T-cell (primary cell): ENCODE results near the gene CD34. TPM values are rescaled to one million over a fixed set of nuclear protein-coding genes. Genes with fewer than 3 reads are reported as not detected.
A peak's percentile ranks its signal among the peaks of the same experiment; 100 is the strongest.

Experiments
- ATAC-seq, 4 experiments: fragments of 200-7000 bp in 3 of 4; fragments of 150-1000 bp in 1 of 4; cut with Tn5 transposase; replicated peaks in 1 of 4; 1 replicate in 3 of 4; 2 replicates in 1 of 4; pipeline ENCODE4 v1.10.0; 2021; ENCODE audit warnings: moderate library complexity in 3 of 4, mild to moderate bottlenecking in 2 of 4, moderate number of reproducible peaks in 1 of 4
- CTCF ChIA-PET, 2 donors: fragments of 300-600 bp; sonication (Branson Sonifier 250); formaldehyde crosslinking; loops; one replicate each; lab custom pipeline; 2022; ENCODE audit warnings: antibody characterized with exemption in 2 of 2; lab: Charles Lee
- POLR2A ChIA-PET, 2 donors: fragments of 300-600 bp; sonication (Branson Sonifier 250); formaldehyde crosslinking; loops; one replicate each; lab custom pipeline; 2022; ENCODE audit warnings: antibody characterized with exemption in 2 of 2; lab: Charles Lee
- DNase-seq, 35 experiments: peaks; one replicate each; pipeline versions ENCODE4 v3.0.0 to v3.0.0-alpha.2; 2013 to 2023
- H3K27ac ChIP-seq: one replicate; pipeline ENCODE4 v1.5.1; 2013; ENCODE audit warnings: low read length
- H3K27me3 ChIP-seq, 2 experiments: replicated peaks in 1 of 2; 1 replicate in 1 of 2; 2 replicates in 1 of 2; pipeline versions ENCODE4 v1.6.1 to v1.7.0; 2013; ENCODE audit warnings: low read length in 1 of 2, mixed read lengths in 1 of 2; ENCODE audit not compliant: control insufficient read depth in 2 of 2, insufficient read depth in 2 of 2; ENCODE audit errors: extremely low read depth in 1 of 2
- H3K36me3 ChIP-seq, 2 donors: 1 replicate in 1 of 2; 2 replicates in 1 of 2; pipeline versions ENCODE4 v1.6.1 to v1.7.0; 2013; ENCODE audit warnings: low read length in 1 of 2; ENCODE audit not compliant: control insufficient read depth in 2 of 2, insufficient read depth in 1 of 2; ENCODE audit errors: extremely low read depth in 1 of 2
- H3K4me1 ChIP-seq, 2 experiments: 1 replicate in 1 of 2; 2 replicates in 1 of 2; pipeline versions ENCODE4 v1.6.1 to v1.7.0; 2013; ENCODE audit warnings: low read length in 2 of 2, mixed read lengths in 1 of 2; ENCODE audit not compliant: insufficient read depth in 2 of 2, control insufficient read depth in 1 of 2; ENCODE audit errors: extremely low read depth in 1 of 2
- H3K4me3 ChIP-seq, 2 donors: 1 replicate in 1 of 2; 2 replicates in 1 of 2; pipeline versions ENCODE4 v1.5.1 to v1.7.0; 2013; ENCODE audit warnings: mild to moderate bottlenecking in 2 of 2, low read length in 1 of 2, moderate library complexity in 1 of 2; ENCODE audit not compliant: control insufficient read depth in 1 of 2; ENCODE audit errors: extremely low read depth in 1 of 2
- H3K9me3 ChIP-seq: 2 replicates; pipeline ENCODE4 v1.7.0; 2013
- H3K27ac Mint-ChIP-seq, 2 donors: one replicate each; pipeline ENCODE4 v1.8.0; 2020 to 2021; ENCODE audit warnings: mild to moderate bottlenecking in 2 of 2, mixed read lengths in 2 of 2
- H3K27me3 Mint-ChIP-seq, 2 donors: one replicate each; pipeline ENCODE4 v1.8.0; 2021 to 2022; ENCODE audit warnings: mixed read lengths in 2 of 2
- H3K36me3 Mint-ChIP-seq: one replicate; pipeline ENCODE4 v1.8.0; 2021; ENCODE audit warnings: mixed read lengths
- H3K4me1 Mint-ChIP-seq, 3 donors: one replicate each; pipeline ENCODE4 v1.8.0; 2020 to 2022; ENCODE audit warnings: mixed read lengths in 3 of 3, mild to moderate bottlenecking in 1 of 3
- H3K4me3 Mint-ChIP-seq, 3 donors: one replicate each; pipeline ENCODE4 v1.8.0; 2020 to 2022; ENCODE audit warnings: mild to moderate bottlenecking in 3 of 3, mixed read lengths in 3 of 3, moderate library complexity in 3 of 3
- H3K9me3 Mint-ChIP-seq, 3 donors: one replicate each; pipeline ENCODE4 v1.8.0; 2020 to 2022; ENCODE audit warnings: mixed read lengths in 3 of 3
- WGBS: methylation state at CpG from one replicate; pipeline ENCODE4 v1.1.5; 2013; ENCODE audit warnings: missing lambda C conversion rate; ENCODE audit not compliant: insufficient coverage; 5-methylcytosine and 5-hydroxymethylcytosine counted together
- total RNA-seq, 35 experiments: library from RNA in 6 of 35; stranded (reverse) in 6 of 35; fragments of 120-200 nt in 1 of 35; gene quantifications; one replicate each; pipeline versions ENCODE4 v1.2.1 to v1.2.4 and lab custom pipeline; 2013 to 2026

The CD34 gene
- total RNA-seq, 5 donors from 2014 or later (not counting 1 experiment from before 2014, with no cell fraction given), result 0.57 to 1.6 (median 0.83) TPM

GRCh38 chr1:207841293-207841692 lies 69.6 kb downstream of the CD34 start:
- H3K4me3 ChIP-seq, result no peak overlapping the region
- CTCF ChIA-PET, result interaction anchor here in 1 of 2 donors (1.4 to 1.6 kb wide), 2 partner anchors 12 to 28 kb away, joined by 4 read pairs; no protein-coding TSS in a partner anchor
- DNase-seq (no peak), ATAC-seq (no peak)
- H3K36me3 ChIP-seq, result peaks cover 3 to 26% of the 10 kb centered on the region in 2 donors
- Mint-ChIP-seq H3K27me3 (no peaks in the 10 kb centered on the region), H3K4me1 (peaks cover 84 to 92% (median 90%) of the 10 kb centered on the region in 3 donors), H3K27ac (peak overlapping the region; percentile 48 to 50), H3K4me3 (no peak overlapping the region), H3K9me3 (no peaks in the 10 kb centered on the region), H3K36me3 (peaks cover 36% of the 10 kb centered on the region)
- no CpG with 5 or more reads among the region's 1 CpG for WGBS
- H3K9me3 ChIP-seq, result no peaks in the 10 kb centered on the region
- no peak overlapping the region for H3K27ac ChIP-seq
- H3K27me3 ChIP-seq, result no peaks in the 10 kb centered on the region
- peaks cover 0 to 47% of the 10 kb centered on the region in 2 experiments for H3K4me1 ChIP-seq
- POLR2A ChIA-PET, result interaction anchor here (0.6 to 1.5 kb wide), 4 partner anchors 12 to 82 kb away, joined by 3 to 6 read pairs (median 4); no protein-coding TSS in a partner anchor

DNA sequence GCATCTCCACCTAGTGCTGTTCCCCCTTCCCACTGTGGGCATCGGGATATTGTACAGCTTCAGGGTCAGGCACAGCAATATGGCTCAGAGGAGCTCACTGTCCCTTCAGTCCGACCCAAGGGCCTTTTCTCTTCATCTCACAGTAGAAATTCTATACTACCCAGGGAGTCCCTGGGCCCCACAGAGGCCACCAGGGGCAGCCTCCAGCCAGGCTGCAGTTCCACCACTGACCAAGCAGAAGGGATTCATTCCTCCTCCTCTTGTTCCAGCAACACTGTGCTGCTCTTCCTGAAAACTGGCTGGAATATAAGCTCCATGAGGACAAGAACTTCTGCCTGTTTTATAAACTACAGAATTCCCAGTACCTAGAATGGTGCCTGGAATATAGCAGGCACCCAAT lies 70.5 kb downstream of the CD34 start:
- Mint-ChIP-seq H3K9me3 (no peaks in the 10 kb centered on the region), H3K4me3 (no peak overlapping the region), H3K4me1 (peaks cover 84 to 92% (median 91%) of the 10 kb centered on the region in 3 donors), H3K36me3 (peaks cover 39% of the 10 kb centered on the region), H3K27me3 (no peaks in the 10 kb centered on the region), H3K27ac (peak overlapping the region in 1 of 2 donors; percentile 32)
- no peak for ATAC-seq
- WGBS, result 100% methylated on average over 1 of the region's 2 CpGs
- Histone ChIP-seq H3K27me3 (no peaks in the 10 kb centered on the region), H3K9me3 (no peaks in the 10 kb centered on the region), H3K4me1 (peaks cover 0 to 55% of the 10 kb centered on the region in 2 experiments), H3K36me3 (peaks cover 3 to 26% of the 10 kb centered on the region in 2 donors), H3K4me3 (no peak overlapping the region), H3K27ac (no peak overlapping the region)
- DNase-seq, result peak in 1 of 35 experiments; percentile 10
- ChIA-PET POLR2A (interaction anchor here in 1 of 2 donors (0.6 kb wide), 1 partner anchor 9 kb away, joined by 3 read pairs; no protein-coding TSS in a partner anchor), CTCF (no interaction called here)

DNA sequence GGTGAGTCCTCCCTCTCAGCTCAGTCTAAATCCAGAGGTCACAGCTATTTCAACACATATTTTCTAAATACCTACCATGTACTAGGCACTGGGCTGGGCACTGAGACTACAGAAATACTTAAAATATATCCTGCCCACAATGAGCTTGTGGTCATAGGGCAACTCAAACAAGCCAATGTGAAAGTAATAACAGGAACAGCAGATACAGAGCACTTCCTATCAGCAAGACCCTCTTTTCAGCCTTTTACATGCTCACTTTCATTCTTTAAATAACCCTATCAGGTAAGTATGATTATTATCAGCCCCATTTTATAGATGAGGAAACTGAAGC lies 71.9 kb downstream of the CD34 start:
- no peaks in the 10 kb centered on the region for H3K27me3 ChIP-seq
- POLR2A ChIA-PET, result interaction anchor here in 1 of 2 donors (1.0 kb wide), 1 partner anchor 36 kb away, joined by 3 read pairs; no protein-coding TSS in a partner anchor
- no peaks in the 10 kb centered on the region for H3K9me3 ChIP-seq
- CTCF ChIA-PET, result interaction anchor here in 1 of 2 donors (1.1 kb wide), 1 partner anchor 10 kb away, joined by 3 read pairs; no protein-coding TSS in a partner anchor
- H3K36me3 ChIP-seq, result peaks cover 3 to 25% of the 10 kb centered on the region in 2 donors
- DNase-seq (no peak), ATAC-seq (no peak)
- Mint-ChIP-seq H3K9me3 (no peaks in the 10 kb centered on the region), H3K4me3 (no peak overlapping the region), H3K27me3 (no peaks in the 10 kb centered on the region), H3K36me3 (peaks cover 30% of the 10 kb centered on the region), H3K4me1 (peaks cover 84 to 92% (median 91%) of the 10 kb centered on the region in 3 donors), H3K27ac (peak overlapping the region; percentile 75 to 86)
- no peak overlapping the region for H3K4me3 ChIP-seq
- H3K4me1 ChIP-seq, result peaks cover 0 to 58% of the 10 kb centered on the region in 2 experiments
- no peak overlapping the region for H3K27ac ChIP-seq

- peak overlapping the region in 1 of 3 donors; percentile 36 for H3K4me3 Mint-ChIP-seq
- H3K27ac ChIP-seq, result no peak overlapping the region
- H3K27ac Mint-ChIP-seq, result peak overlapping the region; percentile 77 to 87
- peaks cover 24% of the 10 kb centered on the region for H3K36me3 Mint-ChIP-seq
- ChIA-PET CTCF (interaction anchor here in 1 of 2 donors (1.1 kb wide), 1 partner anchor 9 kb away, joined by 3 read pairs; no protein-coding TSS in a partner anchor), POLR2A (interaction anchor here in 1 of 2 donors (1.0 kb wide), 1 partner anchor 37 kb away, joined by 3 read pairs; no protein-coding TSS in a partner anchor)
- ATAC-seq (no peak), DNase-seq (peak in 1 of 35 experiments; percentile 22)
- H3K4me3 ChIP-seq, result no peak overlapping the region
- no peaks in the 10 kb centered on the region for H3K9me3 ChIP-seq
- WGBS, result 89% methylated on average over 5 of the region's 15 CpGs
- no peaks in the 10 kb centered on the region for H3K27me3 Mint-ChIP-seq
- H3K36me3 ChIP-seq, result peaks cover 3 to 21% of the 10 kb centered on the region in 2 donors
- peaks cover 84 to 92% (median 91%) of the 10 kb centered on the region in 3 donors for H3K4me1 Mint-ChIP-seq
- H3K9me3 Mint-ChIP-seq, result no peaks in the 10 kb centered on the region
- peaks cover 0 to 57% of the 10 kb centered on the region in 2 experiments for H3K4me1 ChIP-seq
- no peaks in the 10 kb centered on the region for H3K27me3 ChIP-seq
Observed at GRCh38 chr1:207838156-207839082, 72.5 kb downstream of the CD34 start.

DNA sequence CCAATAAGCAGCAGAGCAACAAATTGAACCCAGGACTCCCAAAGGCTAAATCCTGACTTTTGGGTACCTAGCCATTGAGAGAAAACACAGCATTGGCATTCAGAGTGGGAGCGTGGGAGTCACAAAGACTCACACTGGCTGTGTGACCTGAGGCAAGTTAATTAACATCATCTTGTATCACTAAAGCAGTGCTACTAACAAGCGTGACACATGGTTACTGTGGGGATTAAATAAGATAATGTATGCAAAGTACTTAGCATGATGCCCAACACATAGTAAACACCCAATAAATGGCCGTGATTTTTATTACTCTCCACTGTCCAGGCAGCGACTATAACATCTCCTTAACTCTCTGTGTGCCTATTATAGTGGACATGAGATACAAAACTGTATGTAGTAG lies 73.3 kb downstream of the CD34 start:
- H3K27me3 ChIP-seq, result no peaks in the 10 kb centered on the region
- Mint-ChIP-seq H3K27me3 (no peaks in the 10 kb centered on the region), H3K4me1 (peaks cover 88 to 95% (median 94%) of the 10 kb centered on the region in 3 donors), H3K36me3 (peaks cover 23% of the 10 kb centered on the region), H3K9me3 (no peaks in the 10 kb centered on the region), H3K27ac (peak overlapping the region; percentile 86 to 87), H3K4me3 (peak overlapping the region in 1 of 3 donors; percentile 36)
- no peaks in the 10 kb centered on the region for H3K9me3 ChIP-seq
- no peak overlapping the region for H3K27ac ChIP-seq
- H3K4me1 ChIP-seq, result peaks cover 2 to 65% of the 10 kb centered on the region in 2 experiments
- DNase-seq, result no peak
- H3K4me3 ChIP-seq, result no peak overlapping the region
- ATAC-seq, result no peak
- peaks cover 3 to 14% of the 10 kb centered on the region in 2 donors for H3K36me3 ChIP-seq
- 89% methylated on average over 1 of the region's 4 CpGs for WGBS
- ChIA-PET CTCF (interaction anchor here (0.5 to 1.5 kb wide), 2 partner anchors 14 to 40 kb away, joined by 3 read pairs; no protein-coding TSS in a partner anchor), POLR2A (interaction anchor here in 1 of 2 donors (0.6 kb wide), 1 partner anchor 12 kb away, joined by 3 read pairs; no protein-coding TSS in a partner anchor)
